GM23248 (cell line): ENCODE results near the gene CYBA.

Experiments
- EZH2 ChIP-seq: fragments of 200-600 bp; sonication (generic); IDR thresholded peaks from 2 replicates; pipeline ENCODE4 v1.6.1; 2018; ENCODE audit warnings: antibody characterized with exemption, mild to moderate bottlenecking; ENCODE audit not compliant: insufficient read depth, poor library complexity, severe bottlenecking
- EZH2phosphoT487 ChIP-seq: fragments of 200-600 bp; sonication (generic); IDR thresholded peaks from 2 replicates; pipeline ENCODE4 v1.6.1; 2018; ENCODE audit warnings: antibody characterized with exemption, moderate library complexity, mild to moderate bottlenecking, low read depth; ENCODE audit not compliant: insufficient read depth

GRCh38 chr16:88695218-88695617 is 44.4 kb upstream of the CYBA start:
- TF ChIP-seq EZH2 (no peak), EZH2phosphoT487 (no peak)
